Ishikawa (cell line): ENCODE data around the gene PLIN5.

ENCODE experiments used
- CEBPB ChIP-seq: IDR thresholded peaks from 2 replicates; pipeline ENCODE4 v1.6.1; 2012
- CREB1 ChIP-seq: IDR thresholded peaks from 2 replicates; pipeline ENCODE4 v1.6.1; 2012; ENCODE audit warnings: low read depth
- EGR1 ChIP-seq: IDR thresholded peaks from 2 replicates; pipeline ENCODE4 v1.6.1; 2012
- EP300 ChIP-seq: IDR thresholded peaks from 2 replicates; pipeline ENCODE4 v1.6.1; 2012; ENCODE audit warnings: borderline replicate concordance
- FOXM1 ChIP-seq: IDR thresholded peaks from 2 replicates; pipeline ENCODE4 v1.6.1; 2012; ENCODE audit warnings: low read depth, borderline replicate concordance
- MAX ChIP-seq: IDR thresholded peaks from 2 replicates; pipeline ENCODE4 v1.6.1; 2012
- NFIC ChIP-seq: IDR thresholded peaks from 2 replicates; pipeline ENCODE4 v1.6.1; 2012
- RAD21 ChIP-seq: IDR thresholded peaks from 2 replicates; pipeline ENCODE4 v1.6.1; 2012; ENCODE audit warnings: low read depth
- REST ChIP-seq: IDR thresholded peaks from 2 replicates; pipeline ENCODE4 v1.6.1; 2012; ENCODE audit warnings: low read depth, mild to moderate bottlenecking
- TAF1 ChIP-seq: IDR thresholded peaks from 2 replicates; pipeline ENCODE4 v1.6.1; 2012; ENCODE audit warnings: low read depth, mild to moderate bottlenecking
- TCF12 ChIP-seq: IDR thresholded peaks from 2 replicates; pipeline ENCODE4 v1.6.1; 2012; ENCODE audit warnings: low read depth
- TEAD4 ChIP-seq: IDR thresholded peaks from 2 replicates; pipeline ENCODE4 v1.6.1; 2012
- YY1 ChIP-seq: IDR thresholded peaks from 2 replicates; pipeline ENCODE4 v1.6.1; 2012; ENCODE audit warnings: low read depth
- ZBTB7A ChIP-seq: IDR thresholded peaks from 2 replicates; pipeline ENCODE4 v1.6.1; 2012; ENCODE audit warnings: low read depth
- TF ChIP-seq, protein P1 (sequence below): IDR thresholded peaks from 2 replicates; pipeline ENCODE4 v1.6.1; 2012

PLIN5 gene

GRCh38 chr19:4473763-4474513 is 61.1 kb downstream of the PLIN5 start:
- TF ChIP-seq EGR1 (no peak), EP300 (no peak), RAD21 (no peak), FOXM1 (no peak), TEAD4 (no peak), YY1 (no peak)

GRCh38 chr19:4473011-4473762 is 61.8 kb downstream of the PLIN5 start:
- TF ChIP-seq ZBTB7A, result no peak
- TF ChIP-seq TCF12, result no peak
- no peak for TF ChIP-seq CEBPB
- no peak for TF ChIP-seq EP300
- no peak for TF ChIP-seq RAD21
- no peak for TF ChIP-seq TAF1
- no peak for TF ChIP-seq TEAD4
- TF ChIP-seq, protein P1, sequence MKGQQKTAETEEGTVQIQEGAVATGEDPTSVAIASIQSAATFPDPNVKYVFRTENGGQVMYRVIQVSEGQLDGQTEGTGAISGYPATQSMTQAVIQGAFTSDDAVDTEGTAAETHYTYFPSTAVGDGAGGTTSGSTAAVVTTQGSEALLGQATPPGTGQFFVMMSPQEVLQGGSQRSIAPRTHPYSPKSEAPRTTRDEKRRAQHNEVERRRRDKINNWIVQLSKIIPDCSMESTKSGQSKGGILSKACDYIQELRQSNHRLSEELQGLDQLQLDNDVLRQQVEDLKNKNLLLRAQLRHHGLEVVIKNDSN, result no peak
- TF ChIP-seq YY1, result no peak
- TF ChIP-seq NFIC, result no peak
- no peak for TF ChIP-seq REST
- no peak for TF ChIP-seq CREB1
- TF ChIP-seq FOXM1, result no peak
- no peak for TF ChIP-seq MAX
- no peak for TF ChIP-seq EGR1
